GM12891 (cell line): Measurements from ENCODE around the gene BHLHA15.

Experiments
- DNase-seq: peaks from one replicate; pipeline ENCODE4 v3.0.0; 2011; ENCODE audit warnings: low spot score; ENCODE audit not compliant: insufficient read length
- FAIRE-seq: peaks from 2 replicates; lab custom pipeline; 2011; peaks lifted over from hg19 to GRCh38; lab: Jason Lieb, UNC
- PAX5 ChIP-seq: IDR thresholded peaks from 2 replicates; pipeline ENCODE4 v1.6.1; 2011; ENCODE audit warnings: low read length, moderate library complexity, mild to moderate bottlenecking; ENCODE audit not compliant: insufficient read depth, severe bottlenecking
- POLR2A ChIP-seq: IDR thresholded peaks from 2 replicates; pipeline ENCODE4 v1.6.1; 2011; ENCODE audit warnings: low read depth, low read length, control low read depth
- POLR2AphosphoS5 ChIP-seq: IDR thresholded peaks from 2 replicates; pipeline ENCODE4 v1.6.1; 2011; ENCODE audit warnings: low read depth, low read length, control low read depth
- POU2F2 ChIP-seq: IDR thresholded peaks from 2 replicates; pipeline ENCODE4 v1.6.1; 2011; ENCODE audit warnings: low read depth, mild to moderate bottlenecking, control low read depth, low read length, moderate library complexity
- SPI1 ChIP-seq: IDR thresholded peaks from 2 replicates; pipeline ENCODE4 v1.6.1; 2011; ENCODE audit warnings: low read depth, low read length, control low read depth
- TAF1 ChIP-seq: IDR thresholded peaks from 2 replicates; pipeline ENCODE4 v1.6.1; 2011; ENCODE audit warnings: low read depth, low read length, control low read depth

Gene BHLHA15

DNA sequence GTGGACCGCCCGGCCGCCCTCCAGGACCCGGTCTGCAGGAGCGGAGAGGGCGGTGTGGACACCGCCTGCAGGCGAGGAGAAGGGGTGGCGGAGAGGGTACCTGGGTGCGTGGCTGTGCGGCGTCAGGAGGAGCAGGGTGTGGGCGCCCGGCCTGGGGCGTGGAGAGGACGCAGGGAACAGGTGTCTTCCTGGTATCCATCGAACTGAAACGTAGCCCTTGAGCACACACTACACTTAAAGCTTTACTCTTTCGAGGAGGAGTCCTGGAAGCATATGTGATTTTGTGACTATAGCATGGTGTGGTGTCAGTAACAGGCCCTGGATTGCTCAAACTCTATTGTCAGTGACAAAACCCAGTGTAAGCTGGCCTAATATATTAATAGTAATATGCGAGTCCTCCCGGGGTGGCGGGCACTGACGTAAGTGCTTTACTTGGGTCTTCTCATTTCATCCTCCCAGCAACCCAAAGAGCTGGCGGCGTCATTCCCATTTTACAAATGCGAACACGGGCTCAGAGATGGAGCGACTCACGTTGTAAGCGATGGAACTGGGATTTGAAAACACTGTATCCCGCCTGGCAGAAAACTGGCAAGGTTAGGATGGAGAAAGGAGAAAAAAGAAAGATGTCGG lies 41.3 kb downstream of the BHLHA15 start:
- FAIRE-seq (no peak), DNase-seq (no peak)
- TF ChIP-seq SPI1 = no peak
- no peak for TF ChIP-seq PAX5
- TF ChIP-seq POU2F2 = no peak
- no peak for TF ChIP-seq TAF1
- no peak for TF ChIP-seq POLR2A
- TF ChIP-seq POLR2AphosphoS5 = no peak

- no peak for TF ChIP-seq SPI1
- TF ChIP-seq POLR2A = no peak
- TF ChIP-seq POLR2AphosphoS5 = no peak
- TF ChIP-seq TAF1 = no peak
- TF ChIP-seq PAX5 = no peak
- TF ChIP-seq POU2F2 = no peak
- DNase-seq (no peak), FAIRE-seq (no peak)
Measured at GRCh38 chr7:98254516-98254915, 43.3 kb downstream of the BHLHA15 start.

DNA sequence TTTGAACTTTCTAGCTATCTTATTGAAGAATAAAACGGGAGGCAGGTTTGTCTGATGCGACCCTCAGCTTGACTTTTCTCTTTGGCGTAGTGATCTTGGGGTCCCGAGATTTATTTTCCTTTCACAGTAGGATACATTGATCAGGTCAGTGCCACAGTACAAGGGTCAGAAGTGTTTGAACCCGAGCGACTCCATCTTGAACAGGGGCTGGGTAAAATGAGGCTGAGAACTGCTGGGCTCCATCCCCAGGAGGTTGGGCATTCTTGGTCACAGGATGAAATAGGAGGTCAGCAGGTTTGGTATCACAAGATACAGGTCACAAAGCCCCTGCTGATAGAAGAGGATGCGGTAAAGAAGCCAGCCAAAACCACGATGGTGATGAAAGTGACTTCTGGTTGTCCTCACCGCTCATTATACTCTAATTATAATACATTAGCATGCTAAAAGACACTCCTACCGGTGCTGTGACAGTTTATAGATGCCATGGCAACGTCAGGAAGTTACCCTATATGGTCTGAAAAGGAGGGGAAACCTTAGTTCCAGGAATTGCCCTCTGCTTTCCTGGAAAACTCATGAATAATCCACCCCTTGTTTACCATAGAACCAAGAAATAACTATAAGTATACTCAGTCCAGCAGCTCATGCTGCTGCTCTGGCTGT lies 43.8 kb downstream of the BHLHA15 start:
- no peak for FAIRE-seq
- TF ChIP-seq TAF1 (no peak), POU2F2 (no peak), SPI1 (no peak), PAX5 (no peak), POLR2A (no peak), POLR2AphosphoS5 (no peak)
- no peak for DNase-seq

DNA sequence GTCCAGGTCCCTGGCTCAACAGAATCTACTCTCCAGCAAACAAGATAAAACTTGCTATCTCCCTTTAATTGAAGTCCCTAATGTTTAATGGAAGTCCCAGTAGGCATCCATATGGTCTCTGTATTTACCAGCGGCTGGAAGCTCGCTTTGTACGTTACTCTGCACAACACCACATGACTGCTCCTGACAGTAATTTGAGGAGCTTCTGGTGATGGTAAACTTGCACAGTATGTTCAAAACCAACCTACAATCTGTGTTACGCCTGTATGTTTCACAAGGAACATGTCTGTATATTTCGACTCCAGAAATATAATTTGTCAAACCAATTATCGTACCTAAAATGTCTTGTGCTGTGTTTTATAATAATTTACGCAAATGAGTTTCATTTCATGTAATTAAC lies 45.2 kb downstream of the BHLHA15 start:
- DNase-seq = no peak
- FAIRE-seq = no peak
- no peak for TF ChIP-seq POU2F2
- no peak for TF ChIP-seq POLR2AphosphoS5
- TF ChIP-seq TAF1 = no peak
- TF ChIP-seq SPI1 = no peak

GRCh38 chr7:98257701-98258100 lies 46.5 kb downstream of the BHLHA15 start:
- no peak for TF ChIP-seq POLR2AphosphoS5
- TF ChIP-seq POU2F2 = no peak
- TF ChIP-seq TAF1 = no peak
- TF ChIP-seq PAX5 = no peak
- no peak for TF ChIP-seq SPI1
- no peak for TF ChIP-seq POLR2A
- peak; percentile 28 for FAIRE-seq
- DNase-seq = no peak
